ENCODE data around the gene CYGB. TPM values are rescaled to one million over a fixed set of nuclear protein-coding genes. Genes with fewer than 3 reads are reported as not detected.

Gene CYGB
- total and polyA plus RNA-seq, 2 of the 13 experiments (the other 11 are each of a cell fraction or from before 2014, with no cell fraction given): 18.9 to 27.1 TPM

GRCh38 chr17:76585033-76585648, 47.6 kb upstream of the CYGB start (continued):
- TF ChIP-seq DNMT1 (CRISPR knock-in tag; IDR thresholded peaks at IDR 0.05) (no peak), FOXA3 (CRISPR knock-in tag; IDR thresholded peaks at IDR 0.05) (no peak), REXO4 (CRISPR knock-in tag; IDR thresholded peaks at IDR 0.05; ENCODE audit: borderline replicate concordance) (no peak), ZNF83 (CRISPR knock-in tag; IDR thresholded peaks at IDR 0.05; ENCODE audit: borderline replicate concordance) (no peak), CEBPB (IDR thresholded peaks at IDR 0.05; ENCODE audit: borderline replicate concordance, low read depth, low read length) (no peak), YEATS2 (CRISPR knock-in tag; IDR thresholded peaks at IDR 0.05; ENCODE audit: borderline replicate concordance) (no peak), ZIK1 (CRISPR knock-in tag; IDR thresholded peaks at IDR 0.05; ENCODE audit: borderline replicate concordance, low read depth) (no peak), GABPB1 (CRISPR knock-in tag; IDR thresholded peaks at IDR 0.05) (peak; percentile 51), ZNF326 (CRISPR knock-in tag; IDR thresholded peaks at IDR 0.05; ENCODE audit: borderline replicate concordance) (no peak), ZNF747 (CRISPR knock-in tag; IDR thresholded peaks at IDR 0.05; ENCODE audit: borderline replicate concordance) (0 out of 2 replicates have a peak, but pooled peaks have one; percentile 30), WIZ (CRISPR knock-in tag; IDR thresholded peaks at IDR 0.05) (0 out of 2 replicates have a peak, but pooled peaks have one; percentile 40), ZNF749 (CRISPR knock-in tag; IDR thresholded peaks at IDR 0.05; ENCODE audit: borderline replicate concordance) (0 out of 2 replicates have a peak, but pooled peaks have one; percentile 36), AKAP8 (CRISPR knock-in tag; IDR thresholded peaks at IDR 0.05) (no peak), BORCS8-MEF2B (CRISPR knock-in tag; IDR thresholded peaks at IDR 0.05) (no peak; the same call in 1 of the 2 replicates), E2F5 (CRISPR knock-in tag; conservative IDR thresholded peaks at IDR 0.05) (no peak), ZNF780A (CRISPR knock-in tag; IDR thresholded peaks at IDR 0.05) (no peak), ZNF775 (CRISPR knock-in tag; IDR thresholded peaks at IDR 0.05; ENCODE audit: borderline replicate concordance) (no peak), ZNF138 (CRISPR knock-in tag; IDR thresholded peaks at IDR 0.05; ENCODE audit: low read depth) (no peak), ZNF850 (CRISPR knock-in tag; conservative IDR thresholded peaks at IDR 0.05) (no peak), HNRNPK (IDR thresholded peaks at IDR 0.05; ENCODE audit: low read depth, low read length, poor library complexity, severe bottlenecking) (no peak), ARID2 (CRISPR knock-in tag; IDR thresholded peaks at IDR 0.05; ENCODE audit: borderline replicate concordance) (no peak), ZNF790 (CRISPR knock-in tag; IDR thresholded peaks at IDR 0.05; ENCODE audit: borderline replicate concordance) (no peak), SAFB2 (CRISPR knock-in tag; IDR thresholded peaks at IDR 0.05; ENCODE audit: borderline replicate concordance, low read depth) (no peak), ATF6 (CRISPR knock-in tag; conservative IDR thresholded peaks at IDR 0.05) (no peak)
- TF ChIP-seq, protein P1, sequence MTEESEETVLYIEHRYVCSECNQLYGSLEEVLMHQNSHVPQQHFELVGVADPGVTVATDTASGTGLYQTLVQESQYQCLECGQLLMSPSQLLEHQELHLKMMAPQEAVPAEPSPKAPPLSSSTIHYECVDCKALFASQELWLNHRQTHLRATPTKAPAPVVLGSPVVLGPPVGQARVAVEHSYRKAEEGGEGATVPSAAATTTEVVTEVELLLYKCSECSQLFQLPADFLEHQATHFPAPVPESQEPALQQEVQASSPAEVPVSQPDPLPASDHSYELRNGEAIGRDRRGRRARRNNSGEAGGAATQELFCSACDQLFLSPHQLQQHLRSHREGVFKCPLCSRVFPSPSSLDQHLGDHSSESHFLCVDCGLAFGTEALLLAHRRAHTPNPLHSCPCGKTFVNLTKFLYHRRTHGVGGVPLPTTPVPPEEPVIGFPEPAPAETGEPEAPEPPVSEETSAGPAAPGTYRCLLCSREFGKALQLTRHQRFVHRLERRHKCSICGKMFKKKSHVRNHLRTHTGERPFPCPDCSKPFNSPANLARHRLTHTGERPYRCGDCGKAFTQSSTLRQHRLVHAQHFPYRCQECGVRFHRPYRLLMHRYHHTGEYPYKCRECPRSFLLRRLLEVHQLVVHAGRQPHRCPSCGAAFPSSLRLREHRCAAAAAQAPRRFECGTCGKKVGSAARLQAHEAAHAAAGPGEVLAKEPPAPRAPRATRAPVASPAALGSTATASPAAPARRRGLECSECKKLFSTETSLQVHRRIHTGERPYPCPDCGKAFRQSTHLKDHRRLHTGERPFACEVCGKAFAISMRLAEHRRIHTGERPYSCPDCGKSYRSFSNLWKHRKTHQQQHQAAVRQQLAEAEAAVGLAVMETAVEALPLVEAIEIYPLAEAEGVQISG (CRISPR knock-in tag; IDR thresholded peaks at IDR 0.05): no peak; the same call in 1 of the 2 replicates
